Measurements from ENCODE around the gene DCUN1D3.

GRCh38 chr16:20899071-20899470 is 1.1 kb downstream of the DCUN1D3 start:
- TF ChIP-seq CTCF (IDR thresholded peaks at IDR 0.05) (no peak), POLR2A (IDR thresholded peaks at IDR 0.05) (no peak)

Measured in uterus (tissue), 2 donors.